ENCODE measurements around the gene CDC42EP4.

The CDC42EP4 gene

GRCh38 chr17:73342541-73343167 lies 30.9 kb upstream of the CDC42EP4 start:
- no peak overlapping the region for H3K27ac ChIP-seq
- TF ChIP-seq ZFX (IDR thresholded peaks at IDR 0.05) (no peak), CTCF (conservative IDR thresholded peaks at IDR 0.05) (no peak)

- H3K27ac ChIP-seq = no peak overlapping the region
- TF ChIP-seq CTCF (conservative IDR thresholded peaks at IDR 0.05) (no peak), ZFX (IDR thresholded peaks at IDR 0.05) (no peak)
These were observed 30.3 kb upstream of the CDC42EP4 start for GRCh38 chr17:73342050-73342522.

GRCh38 chr17:73341350-73342049 lies 29.7 kb upstream of the CDC42EP4 start:
- TF ChIP-seq ZFX (IDR thresholded peaks at IDR 0.05) = no peak
- TF ChIP-seq CTCF (conservative IDR thresholded peaks at IDR 0.05) = no peak
- H3K27ac ChIP-seq = no peak overlapping the region

- TF ChIP-seq CTCF (conservative IDR thresholded peaks at IDR 0.05) = no peak
- H3K27ac ChIP-seq = no peak overlapping the region
These were observed 28.3 kb upstream of the CDC42EP4 start for GRCh38 chr17:73340093-73340596.

GRCh38 chr17:73338566-73339197 lies 26.9 kb upstream of the CDC42EP4 start:
- TF ChIP-seq ZFX (IDR thresholded peaks at IDR 0.05) (no peak), CTCF (conservative IDR thresholded peaks at IDR 0.05) (no peak)
- no peak overlapping the region for H3K27ac ChIP-seq

- TF ChIP-seq ZFX (IDR thresholded peaks at IDR 0.05) = no peak
- TF ChIP-seq CTCF (conservative IDR thresholded peaks at IDR 0.05) = no peak
- no peak overlapping the region for H3K27ac ChIP-seq
These were observed 26.3 kb upstream of the CDC42EP4 start for GRCh38 chr17:73338050-73338521.

- TF ChIP-seq ZFX (IDR thresholded peaks at IDR 0.05) (no peak), CTCF (conservative IDR thresholded peaks at IDR 0.05) (no peak)
- no peak overlapping the region for H3K27ac ChIP-seq
These were observed 25.5 kb upstream of the CDC42EP4 start for GRCh38 chr17:73337330-73337710.
